Left renal pelvis (tissue), 4 donors: Measurements from ENCODE around the gene MEOX2. TPM values are rescaled to one million over a fixed set of nuclear protein-coding genes. Genes with fewer than 3 reads are reported as not detected.

ENCODE experiments used
- DNase-seq, 4 donors: peaks; one replicate each; pipeline ENCODE4 v3.0.0-alpha.2; 2013; ENCODE audit warnings: low read depth in 4 of 4, low spot score in 3 of 4
- polyA plus RNA-seq, 4 donors: library from polyadenylated mRNA; unstranded; fragments of 120-200 nt; gene quantifications; one replicate each; pipeline ENCODE4 v1.2.1, GENCODE V29; 2013; ENCODE audit not compliant: insufficient read length in 4 of 4

Gene MEOX2
- 10 to 100 TPM in 1 of 4 donors, 1 to 10 TPM in 3; 1.7 to 12.9 (median 4.2) TPM for polyA plus RNA-seq

- peak; percentile 34 to 65 (median 57) for DNase-seq
Measured at GRCh38 chr7:15686295-15686956, at the start of gene MEOX2. Gene MEOX2 (minus strand): TSS chr7:15686683. CDS start chr7:15686402, 281 bp downstream.

- no peak for DNase-seq
Measured at GRCh38 chr7:15729746-15730145, 43.3 kb upstream of the MEOX2 start.

GRCh38 chr7:15725051-15725450 lies 38.6 kb upstream of the MEOX2 start:
- no peak for DNase-seq

- DNase-seq, result no peak
Measured at GRCh38 chr7:15723841-15724240, 37.4 kb upstream of the MEOX2 start.

GRCh38 chr7:15720849-15721471 lies 34.5 kb upstream of the MEOX2 start:
- DNase-seq, result no peak

GRCh38 chr7:15719311-15719710 lies 32.8 kb upstream of the MEOX2 start:
- DNase-seq, result no peak

GRCh38 chr7:15715435-15715834 lies 29.0 kb upstream of the MEOX2 start:
- no peak for DNase-seq

- no peak for DNase-seq
Measured at GRCh38 chr7:15709978-15710377, 23.5 kb upstream of the MEOX2 start.

GRCh38 chr7:15707570-15707969 lies 21.1 kb upstream of the MEOX2 start:
- no peak for DNase-seq

GRCh38 chr7:15703732-15704131 lies 17.2 kb upstream of the MEOX2 start:
- DNase-seq, result no peak

- no peak for DNase-seq
Measured at GRCh38 chr7:15692501-15693020, 6.1 kb upstream of the MEOX2 start.

- peak in 1 of 4 donors; percentile 5 for DNase-seq
Measured at GRCh38 chr7:15688911-15689310, 2.4 kb upstream of the MEOX2 start.

- peak in 1 of 4 donors; percentile 18 for DNase-seq
Measured at GRCh38 chr7:15688279-15688626, 1.8 kb upstream of the MEOX2 start.

- peak in 2 of 4 donors; percentile 18 to 24 for DNase-seq
Measured at GRCh38 chr7:15687546-15688278, 1.2 kb upstream of the MEOX2 start.

- DNase-seq, result peak in 2 of 4 donors; percentile 6 to 12
Measured at GRCh38 chr7:15686957-15687545, 568 bp upstream of the MEOX2 start.

GRCh38 chr7:15685358-15686294 lies 857 bp downstream of the MEOX2 start:
- peak in 2 of 4 donors; percentile 10 to 12 for DNase-seq

GRCh38 chr7:15684871-15685270 lies 1.6 kb downstream of the MEOX2 start:
- DNase-seq, result peak in 2 of 4 donors; percentile 3 to 8

- DNase-seq, result no peak
Measured at GRCh38 chr7:15684111-15684800, 2.2 kb downstream of the MEOX2 start.

GRCh38 chr7:15682751-15683245 lies 3.7 kb downstream of the MEOX2 start:
- DNase-seq, result no peak
